Measurements from ENCODE around the gene SYT6.
"Not testable (repeated sequence)": the region's sequence is repeated elsewhere in the genome, so short reads cannot be mapped to it uniquely, and the experiment has no call there.

SYT6 gene

GRCh38 chr1:114091711-114092110 is 62.0 kb downstream of the SYT6 start:
- no peak for DNase-seq

GRCh38 chr1:114090738-114091505 is 62.7 kb downstream of the SYT6 start:
- no peak for DNase-seq

GRCh38 chr1:114089502-114090138 is 64.0 kb downstream of the SYT6 start:
- no peak for DNase-seq

- no peak for DNase-seq
Measured at GRCh38 chr1:114088392-114089299, 65.0 kb downstream of the SYT6 start.

GRCh38 chr1:114087495-114087894 is 66.2 kb downstream of the SYT6 start:
- no peak for DNase-seq

GRCh38 chr1:114086601-114087368 is 66.9 kb downstream of the SYT6 start:
- no peak for DNase-seq

GRCh38 chr1:114082867-114083585 is 70.6 kb downstream of the SYT6 start:
- no peak for DNase-seq

GRCh38 chr1:114082304-114082630 is 71.4 kb downstream of the SYT6 start:
- no peak for DNase-seq

GRCh38 chr1:114081437-114082303 is 72.0 kb downstream of the SYT6 start:
- no peak for DNase-seq

- no peak for DNase-seq
Measured at GRCh38 chr1:114080511-114081436, 72.9 kb downstream of the SYT6 start.

- DNase-seq, result no peak
Measured at GRCh38 chr1:114079596-114080190, 74.0 kb downstream of the SYT6 start.

GRCh38 chr1:114078116-114078515 is 75.6 kb downstream of the SYT6 start:
- DNase-seq, result no peak

- no peak for DNase-seq
Measured at GRCh38 chr1:114077188-114077587, 76.5 kb downstream of the SYT6 start.

- DNase-seq, result no peak
Measured at GRCh38 chr1:114076308-114076707, 77.4 kb downstream of the SYT6 start.

- DNase-seq, result no peak
Measured at GRCh38 chr1:114075546-114076242, 78.0 kb downstream of the SYT6 start.

- DNase-seq, result no peak
Measured at GRCh38 chr1:114075105-114075504, 78.6 kb downstream of the SYT6 start.

GRCh38 chr1:114072246-114072645 is 81.4 kb downstream of the SYT6 start:
- no peak for DNase-seq

GRCh38 chr1:114069762-114070161 is 83.9 kb downstream of the SYT6 start:
- DNase-seq, result not testable (repeated sequence)

GRCh38 chr1:114068684-114069083 is 85.0 kb downstream of the SYT6 start:
- not testable (repeated sequence) for DNase-seq
